ENCODE measurements around the gene FALEC. TPM values are rescaled to one million over a fixed set of nuclear protein-coding genes. Genes with fewer than 3 reads are reported as not detected.

The FALEC gene
- total RNA-seq, 6 experiments from 2014 or later: not detected

DNA sequence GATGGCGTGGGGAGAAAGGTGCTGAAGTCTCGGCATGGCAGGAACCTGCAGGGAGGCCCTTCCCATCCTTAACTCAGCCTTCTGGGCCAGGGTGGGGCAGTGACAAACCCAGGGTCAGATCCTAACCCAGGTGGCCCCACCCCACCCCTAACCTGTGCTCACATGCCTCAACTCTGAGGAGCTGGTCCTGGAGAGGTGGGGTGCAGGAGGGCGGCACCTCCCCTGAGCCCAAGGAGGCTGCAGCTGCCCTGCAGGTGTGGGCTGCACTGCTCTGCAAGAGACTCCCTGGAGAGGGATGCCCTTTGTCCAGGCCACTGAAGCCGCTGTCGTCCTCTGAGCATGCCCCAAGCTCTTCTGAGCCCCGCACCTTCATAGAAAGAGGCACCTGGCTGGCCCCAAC lies 18.4 kb downstream of the FALEC start:
- TF ChIP-seq, protein P1, sequence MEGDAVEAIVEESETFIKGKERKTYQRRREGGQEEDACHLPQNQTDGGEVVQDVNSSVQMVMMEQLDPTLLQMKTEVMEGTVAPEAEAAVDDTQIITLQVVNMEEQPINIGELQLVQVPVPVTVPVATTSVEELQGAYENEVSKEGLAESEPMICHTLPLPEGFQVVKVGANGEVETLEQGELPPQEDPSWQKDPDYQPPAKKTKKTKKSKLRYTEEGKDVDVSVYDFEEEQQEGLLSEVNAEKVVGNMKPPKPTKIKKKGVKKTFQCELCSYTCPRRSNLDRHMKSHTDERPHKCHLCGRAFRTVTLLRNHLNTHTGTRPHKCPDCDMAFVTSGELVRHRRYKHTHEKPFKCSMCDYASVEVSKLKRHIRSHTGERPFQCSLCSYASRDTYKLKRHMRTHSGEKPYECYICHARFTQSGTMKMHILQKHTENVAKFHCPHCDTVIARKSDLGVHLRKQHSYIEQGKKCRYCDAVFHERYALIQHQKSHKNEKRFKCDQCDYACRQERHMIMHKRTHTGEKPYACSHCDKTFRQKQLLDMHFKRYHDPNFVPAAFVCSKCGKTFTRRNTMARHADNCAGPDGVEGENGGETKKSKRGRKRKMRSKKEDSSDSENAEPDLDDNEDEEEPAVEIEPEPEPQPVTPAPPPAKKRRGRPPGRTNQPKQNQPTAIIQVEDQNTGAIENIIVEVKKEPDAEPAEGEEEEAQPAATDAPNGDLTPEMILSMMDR (IDR thresholded peaks at IDR 0.05): no peak
- TF ChIP-seq POLR2A (IDR thresholded peaks at IDR 0.05): no peak
- no peak overlapping the region for H3K27ac ChIP-seq
- ATAC-seq (no peak), DNase-seq (peak in 1 of 3 donors; percentile 42)
- H3K36me3 ChIP-seq: no peaks in the 10 kb centered on the region
- peaks cover 0 to 19% (median 5%) of the 10 kb centered on the region in 4 donors for H3K4me1 ChIP-seq
- no peaks in the 10 kb centered on the region for H3K27me3 ChIP-seq
- intact Hi-C loops (cut with DNase I): loop anchor here in 1 of 2 donors (10.0 kb wide), 1 partner anchor 69 kb away; no protein-coding TSS in a partner anchor
- 100% methylated on average over 1 of the region's 6 CpGs for WGBS (ENCODE audit: insufficient coverage, low coverage, low lambda C conversion rate, missing lambda C conversion rate)
- no peak overlapping the region for H3K4me3 ChIP-seq
- no peaks in the 10 kb centered on the region for H3K9me3 ChIP-seq

DNA sequence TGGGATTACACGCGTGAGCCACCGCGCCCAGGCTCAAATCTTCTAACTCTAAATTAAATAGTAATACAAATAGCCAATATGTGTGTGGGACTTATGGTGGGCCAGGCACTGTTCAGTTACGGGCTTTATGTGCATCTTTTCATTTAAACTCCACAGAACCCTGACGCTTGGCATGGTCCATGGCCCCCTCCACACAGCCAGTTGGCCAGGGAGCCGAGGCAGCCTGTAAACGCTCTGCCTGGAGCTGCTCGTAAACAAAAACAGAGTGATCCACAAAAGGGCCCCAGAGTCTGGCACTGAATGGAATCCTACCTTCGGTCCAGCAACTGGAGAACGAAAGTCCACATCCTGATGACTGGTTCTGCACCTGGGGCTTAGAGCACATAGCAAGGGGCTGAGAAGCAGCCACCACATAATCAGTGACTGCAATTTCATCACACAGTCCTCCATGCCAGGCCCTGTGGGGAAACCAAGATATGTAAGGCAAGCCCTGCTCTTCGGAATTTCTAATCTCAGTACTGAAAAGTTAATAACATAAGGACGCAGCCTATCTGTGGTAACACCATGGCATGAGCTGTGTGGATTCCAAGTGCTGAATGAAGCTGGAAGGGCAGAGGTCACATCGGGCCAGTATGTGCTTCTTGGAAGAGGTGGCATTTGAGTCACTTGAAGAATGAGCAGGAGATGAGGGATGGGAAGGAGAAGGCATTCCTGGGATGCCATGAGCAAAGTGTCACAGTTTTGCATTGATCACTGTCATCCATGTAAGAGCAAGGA lies 20.1 kb downstream of the FALEC start:
- Histone ChIP-seq H3K36me3 (no peaks in the 10 kb centered on the region), H3K27ac (no peak overlapping the region), H3K9me3 (no peaks in the 10 kb centered on the region), H3K4me3 (no peak overlapping the region), H3K27me3 (no peaks in the 10 kb centered on the region), H3K4me1 (peaks cover 0 to 16% (median 5%) of the 10 kb centered on the region in 4 donors)
- no peak for ATAC-seq
- TF ChIP-seq POLR2A (IDR thresholded peaks at IDR 0.05): no peak
- TF ChIP-seq, protein P1 (IDR thresholded peaks at IDR 0.05): no peak
- peak in 1 of 3 donors; percentile 14 for DNase-seq
- intact Hi-C loops (cut with DNase I): loop anchor here in 1 of 2 donors (10.0 kb wide), 1 partner anchor 71 kb away; no protein-coding TSS in a partner anchor
- 93% methylated on average over 10 of the region's 14 CpGs for WGBS (ENCODE audit: insufficient coverage, low coverage, low lambda C conversion rate, missing lambda C conversion rate)

DNA sequence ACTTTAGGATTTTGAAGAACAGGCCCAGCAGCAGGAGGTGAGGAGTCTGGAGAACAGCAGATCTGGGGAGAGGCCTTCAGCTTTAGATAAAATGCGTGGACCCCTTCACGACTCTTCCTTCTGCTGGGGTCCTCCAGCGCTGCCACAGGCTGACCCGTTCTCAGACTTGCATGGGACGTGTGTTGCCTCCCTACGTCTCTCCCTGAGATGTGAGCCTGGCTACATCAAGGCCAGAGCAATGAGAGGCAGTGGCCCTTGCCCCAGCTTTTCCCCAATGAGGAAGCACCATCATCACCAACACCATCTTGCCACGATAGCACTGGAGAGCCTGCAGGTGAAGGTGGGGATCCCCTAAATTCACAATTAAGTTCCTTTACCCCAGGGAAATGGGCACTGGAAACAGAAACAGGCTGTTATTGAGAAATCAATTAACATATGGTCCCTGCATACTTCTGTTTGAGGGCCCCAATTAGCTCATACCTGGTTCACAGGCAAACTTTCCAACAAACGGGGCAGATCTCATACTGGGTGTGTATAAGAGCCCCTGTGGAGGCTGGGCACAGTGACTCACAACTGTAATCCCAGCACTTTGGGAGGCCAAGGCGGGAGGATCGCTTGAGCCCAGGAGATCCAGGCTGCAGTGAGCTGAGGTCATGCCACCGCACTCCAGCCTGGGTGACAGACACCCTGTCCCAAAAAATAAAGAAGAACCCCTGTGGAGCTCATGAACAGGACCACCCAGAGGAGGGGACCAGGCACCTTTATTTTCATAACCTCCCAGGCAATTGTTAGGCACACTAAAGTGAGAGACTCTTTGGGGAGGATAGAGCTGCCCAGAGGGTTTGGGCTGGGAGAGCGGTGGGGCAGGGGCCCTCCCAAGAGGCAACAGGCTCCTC lies 21.5 kb downstream of the FALEC start:
- no peaks in the 10 kb centered on the region for H3K9me3 ChIP-seq
- no peak overlapping the region for H3K27ac ChIP-seq
- H3K4me1 ChIP-seq: peaks cover 0 to 10% (median 5%) of the 10 kb centered on the region in 4 donors
- intact Hi-C loops (cut with DNase I): loop anchor here in 1 of 2 donors (10.0 kb wide), 1 partner anchor 72 kb away; no protein-coding TSS in a partner anchor
- no peak overlapping the region for H3K4me3 ChIP-seq
- ATAC-seq: no peak
- WGBS (ENCODE audit: insufficient coverage, low coverage, low lambda C conversion rate, missing lambda C conversion rate): 82% methylated on average over 4 of the region's 12 CpGs
- peak in 1 of 3 donors; percentile 15 for DNase-seq
- no peaks in the 10 kb centered on the region for H3K36me3 ChIP-seq
- no peaks in the 10 kb centered on the region for H3K27me3 ChIP-seq
- no peak for TF ChIP-seq POLR2A (IDR thresholded peaks at IDR 0.05)
- TF ChIP-seq, protein P1 (IDR thresholded peaks at IDR 0.05): no peak

Data from right lobe of liver (tissue), 6 donors.